GM19438 (cell line): ENCODE data around the gene CDKAL1.
"Not testable (repeated sequence)": the region's sequence is repeated elsewhere in the genome, so short reads cannot be mapped to it uniquely, and the experiment has no call there.

Experiments used
- ATAC-seq: cut with Tn5 transposase; IDR thresholded peaks from one replicate; pipeline ENCODE4 v1.9.1; 2021; ENCODE audit warnings: low read depth; ENCODE audit not compliant: unreplicated experiment

The CDKAL1 gene

DNA sequence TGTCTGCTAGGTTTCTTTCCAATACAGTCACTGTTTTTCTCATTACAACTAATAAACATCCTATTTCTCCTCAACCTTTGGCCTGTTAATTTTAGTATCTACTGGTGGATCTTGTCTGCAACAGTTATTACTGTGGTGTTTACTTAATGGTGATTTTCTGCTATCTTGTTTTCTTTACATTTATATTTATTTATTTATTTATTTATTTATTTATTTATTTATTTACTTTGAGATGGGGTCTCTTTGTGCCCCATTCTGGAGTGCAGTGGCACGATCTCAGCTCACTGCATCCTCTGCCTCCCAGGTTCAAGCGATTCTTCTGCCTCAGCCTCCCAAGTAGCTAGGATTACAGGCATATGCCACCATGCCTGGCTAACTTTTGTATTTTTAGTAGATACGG is 15.1 kb downstream of the CDKAL1 start:
- not testable (repeated sequence) for ATAC-seq

DNA sequence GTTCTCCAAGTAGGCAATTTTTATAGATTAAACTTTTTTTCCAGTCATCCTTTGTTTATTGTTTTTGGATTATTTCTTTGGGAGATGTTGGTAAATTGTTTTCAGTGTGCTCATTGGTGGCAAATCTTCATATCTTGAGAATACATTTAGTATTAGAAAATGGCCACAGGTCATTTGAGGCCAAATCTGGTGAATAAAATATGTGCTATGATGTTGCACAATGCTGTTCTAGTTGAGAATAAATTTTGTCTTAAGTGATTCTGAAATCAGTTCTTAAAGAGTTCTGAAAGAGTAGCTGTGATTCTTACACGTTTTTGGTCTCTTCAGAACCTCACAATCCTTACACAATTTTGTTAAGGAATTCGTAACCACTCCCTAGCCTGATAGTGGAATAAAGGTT is 20.1 kb downstream of the CDKAL1 start:
- no peak for ATAC-seq

DNA sequence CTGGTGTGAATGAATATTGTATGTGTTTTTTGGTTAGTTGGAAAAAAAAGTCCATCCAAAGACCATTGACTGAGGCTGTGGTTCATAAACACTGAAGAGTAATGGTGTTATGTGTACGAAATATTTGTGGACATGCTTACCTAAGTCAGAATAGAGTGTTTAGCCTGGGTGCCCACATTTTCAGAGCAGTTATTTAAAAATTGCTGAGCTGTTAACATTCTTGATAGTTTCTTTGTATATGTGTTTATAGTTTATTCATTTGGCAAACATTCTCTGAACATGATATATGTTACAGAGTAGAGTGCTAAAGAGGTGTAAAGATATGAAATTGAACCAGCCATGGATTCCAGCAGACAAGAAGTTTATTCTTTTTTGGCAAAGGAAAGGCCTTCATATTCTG is 20.6 kb downstream of the CDKAL1 start:
- ATAC-seq: no peak

DNA sequence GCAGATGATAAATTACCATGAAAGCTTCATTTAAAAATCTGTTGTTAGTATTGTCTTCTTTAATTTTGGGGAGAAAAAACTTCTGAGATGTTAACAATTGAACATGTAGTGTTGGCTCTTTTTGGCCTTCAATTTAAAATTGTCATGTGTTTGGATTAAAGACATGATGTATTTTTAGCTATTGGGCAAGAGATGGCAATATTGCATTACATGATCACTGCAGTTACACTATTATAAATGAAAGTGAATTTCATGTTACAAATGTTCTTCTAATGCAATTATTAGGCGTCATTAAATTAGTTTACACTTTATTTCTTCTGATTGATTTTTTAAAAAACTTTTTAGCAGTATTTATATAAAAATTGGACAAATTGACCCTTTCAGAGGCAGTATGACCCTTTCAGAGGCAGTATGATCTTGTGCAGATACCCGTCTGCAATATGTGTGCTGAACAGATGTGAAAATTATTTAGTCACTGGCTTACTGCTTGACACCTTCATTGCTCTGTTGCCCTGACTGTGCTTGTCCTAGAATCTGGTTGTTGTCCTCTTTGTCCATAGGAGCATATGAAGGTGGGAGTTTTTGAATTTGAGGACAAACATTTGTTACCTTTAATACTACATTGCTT is 25.8 kb downstream of the CDKAL1 start:
- ATAC-seq: no peak

DNA sequence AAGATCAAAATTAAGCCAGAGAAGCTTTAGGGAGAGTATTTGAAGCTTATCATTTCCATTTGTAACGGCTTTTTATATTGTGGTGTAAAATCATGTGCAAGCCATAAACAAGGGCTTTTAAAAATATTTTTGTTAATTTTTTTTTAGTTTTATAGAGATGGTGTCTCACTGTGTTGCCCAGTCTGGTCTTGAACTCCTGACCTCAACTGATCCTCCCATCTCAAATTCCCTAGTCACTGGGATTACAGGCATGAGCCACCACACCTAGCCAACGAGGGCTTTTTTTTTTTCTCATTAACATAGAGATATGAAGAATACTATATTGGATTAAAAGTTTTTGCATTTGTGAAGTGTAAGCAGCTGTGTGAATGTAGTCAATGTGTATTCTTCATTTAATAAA is 29.1 kb downstream of the CDKAL1 start:
- ATAC-seq: no peak

DNA sequence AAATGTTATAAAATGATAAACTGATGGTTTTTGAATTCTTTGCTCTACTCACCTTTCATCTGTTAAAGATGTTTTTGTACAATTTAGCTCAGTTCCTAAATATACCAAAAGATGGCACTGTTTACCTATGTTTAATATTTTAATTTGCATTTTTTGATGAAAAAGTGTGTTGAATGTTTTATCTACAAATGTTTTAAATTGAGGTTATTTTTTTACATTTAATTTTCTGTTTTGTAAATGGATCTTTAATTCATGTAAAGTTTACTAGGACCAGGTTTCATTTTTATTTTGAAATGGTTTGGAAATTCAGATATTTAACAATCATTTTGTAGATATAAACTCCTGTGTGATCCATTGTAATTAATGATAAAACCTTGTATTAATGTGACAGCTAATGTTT is 30.0 kb downstream of the CDKAL1 start:
- ATAC-seq: no peak

DNA sequence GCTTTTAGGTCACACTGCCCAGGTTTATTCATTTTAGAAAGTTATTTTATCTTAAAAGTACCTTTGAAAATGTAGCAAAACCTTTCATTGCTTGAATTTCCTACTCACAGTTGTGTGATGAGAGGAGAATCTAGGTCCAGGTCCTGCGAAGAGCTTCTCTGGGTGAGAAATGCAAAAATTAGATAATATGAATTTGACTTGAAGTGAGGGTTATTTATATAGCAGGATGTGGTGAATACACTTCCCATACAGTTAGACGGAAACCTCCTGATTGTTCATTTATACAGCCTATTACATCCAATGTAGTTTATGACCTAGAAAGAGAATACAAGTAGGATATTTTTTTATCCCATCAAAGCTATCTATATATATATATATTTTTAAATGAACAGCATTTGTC is 30.5 kb downstream of the CDKAL1 start:
- ATAC-seq: no peak

DNA sequence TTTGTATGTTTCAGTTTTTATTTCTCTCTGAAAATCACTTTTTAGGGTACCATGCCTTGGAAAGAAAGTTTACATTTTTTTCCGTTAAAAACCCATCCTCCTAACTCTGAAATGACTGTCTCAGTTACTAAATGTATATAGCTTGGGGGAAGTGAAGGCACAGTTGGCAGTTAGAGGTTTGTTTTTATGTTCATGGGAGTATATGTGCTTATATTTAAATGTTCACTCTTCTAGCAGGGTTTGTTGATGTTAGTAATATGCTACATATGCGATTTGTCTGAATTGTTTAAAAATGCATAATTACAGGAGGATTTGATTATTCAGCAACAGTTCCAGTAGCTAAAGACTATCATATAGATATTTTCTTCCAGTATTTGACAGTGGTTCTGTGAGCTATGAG is 31.1 kb downstream of the CDKAL1 start:
- no peak for ATAC-seq

DNA sequence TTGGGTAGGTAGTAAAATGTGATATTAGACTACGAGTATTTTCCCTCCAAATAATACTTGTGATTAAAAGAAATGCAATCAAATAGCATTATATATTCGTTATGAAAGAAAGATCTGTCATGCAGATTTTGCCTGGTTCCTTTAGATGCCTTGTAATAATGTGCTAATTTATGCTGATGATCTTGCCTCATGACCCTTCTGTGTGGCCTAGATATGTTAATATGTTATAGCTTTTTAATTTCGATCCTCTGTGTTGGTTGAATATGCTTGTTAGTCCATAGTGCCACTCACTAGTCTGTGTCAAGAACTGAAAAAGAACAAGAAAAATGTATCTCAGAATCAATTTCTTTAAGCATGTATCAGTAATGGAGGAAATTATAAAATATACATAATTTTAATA is 31.9 kb downstream of the CDKAL1 start:
- ATAC-seq: no peak

DNA sequence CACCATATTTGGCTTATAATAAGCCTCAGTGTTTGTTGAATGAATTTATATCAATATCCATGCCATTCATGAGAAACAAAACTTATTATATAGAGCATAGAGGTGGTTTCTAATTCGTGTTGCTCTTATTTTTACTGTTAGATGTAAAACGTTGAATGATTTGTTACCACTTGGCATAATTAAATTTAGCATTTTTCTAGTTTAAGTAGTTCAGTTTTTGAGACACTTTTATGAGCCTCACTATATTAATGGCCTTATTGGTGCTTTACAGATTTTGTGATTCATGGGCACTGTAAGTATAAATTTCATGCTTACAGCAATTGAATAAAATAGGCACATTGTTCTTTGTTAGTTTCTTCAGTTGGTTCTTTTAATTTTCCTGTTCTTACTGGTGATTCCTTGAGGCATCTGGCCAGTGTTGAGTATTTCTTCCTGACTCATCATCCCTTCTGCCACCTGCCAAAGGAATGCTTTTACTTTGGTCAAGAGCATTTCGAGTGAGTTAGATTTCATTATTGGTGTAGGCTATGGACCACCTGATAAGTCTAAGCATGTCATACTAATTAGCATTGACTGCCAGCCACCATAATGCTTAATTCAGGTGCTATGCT is 34.8 kb downstream of the CDKAL1 start:
- no peak for ATAC-seq

DNA sequence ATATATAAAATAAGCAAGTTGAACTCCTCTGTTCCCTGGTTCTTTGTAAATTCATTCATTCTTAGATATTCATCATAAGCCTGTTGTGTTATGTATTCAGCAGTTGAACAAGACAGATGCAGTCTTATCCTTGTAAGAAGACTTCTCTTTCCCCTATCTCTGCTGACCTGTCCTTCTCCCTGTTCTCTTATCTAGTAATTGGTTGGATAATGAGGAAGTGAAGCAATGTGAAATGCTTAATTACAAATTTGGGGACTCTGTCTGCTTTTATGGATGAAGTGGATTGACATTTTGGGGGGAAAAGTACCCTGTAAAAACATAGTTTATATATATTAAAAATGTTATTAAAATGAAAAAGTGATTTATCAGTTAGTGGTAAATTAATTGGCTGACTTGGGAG is 37.0 kb downstream of the CDKAL1 start:
- no peak for ATAC-seq

DNA sequence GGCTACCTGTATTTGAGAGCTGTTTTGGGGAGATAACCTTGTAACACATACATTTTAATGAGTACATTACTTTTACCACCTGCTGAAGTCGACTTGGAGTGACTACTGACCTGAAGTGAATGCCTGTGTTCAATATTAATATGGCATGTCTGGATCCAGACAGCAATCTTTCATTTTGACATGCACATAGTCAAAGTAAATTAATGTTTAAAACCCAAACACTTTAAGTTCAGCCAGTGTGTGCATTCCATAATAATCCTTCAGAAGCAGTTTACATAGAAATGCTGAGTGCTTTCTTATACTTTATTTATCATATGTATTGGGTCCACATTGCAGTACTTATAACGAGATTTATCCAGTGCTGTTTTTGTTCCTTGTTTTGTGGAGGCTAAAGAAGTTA is 38.0 kb downstream of the CDKAL1 start:
- no peak for ATAC-seq

DNA sequence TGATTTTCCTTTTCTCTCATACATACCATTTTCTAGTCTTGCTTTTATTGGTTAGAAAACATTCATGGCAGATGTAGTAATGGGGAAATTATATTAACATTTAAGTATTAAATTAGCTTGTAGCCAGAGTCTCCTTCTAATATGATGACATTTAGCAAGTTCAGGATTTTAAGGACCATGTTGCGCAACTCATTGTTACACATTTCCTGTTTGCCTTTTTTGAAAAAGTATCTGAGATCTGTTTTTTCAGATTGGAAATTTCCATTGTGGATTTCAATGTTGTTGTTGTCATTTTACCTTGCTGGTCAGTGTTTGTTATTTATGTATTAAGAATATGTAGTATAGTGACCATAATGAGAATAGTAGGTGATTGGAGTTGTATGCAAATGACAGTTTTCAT is 38.7 kb downstream of the CDKAL1 start:
- ATAC-seq: no peak

DNA sequence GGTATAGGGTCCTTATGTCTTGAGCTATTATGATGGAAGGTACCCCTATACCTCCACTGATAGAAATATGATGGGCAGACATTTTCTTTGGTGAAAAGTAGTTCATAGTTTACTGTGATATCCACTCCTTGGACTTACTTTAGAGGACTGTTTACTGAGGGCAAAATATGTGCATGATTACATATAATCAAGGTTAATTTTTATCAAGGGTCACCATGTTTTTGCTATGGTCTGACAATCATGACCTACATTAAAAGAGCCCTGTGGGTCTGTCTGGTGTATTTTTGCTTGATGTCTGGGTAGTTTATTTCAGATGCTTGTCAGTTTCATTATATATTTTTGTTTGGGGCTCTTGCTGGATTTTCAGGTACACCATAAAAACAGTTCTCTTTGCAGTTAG is 40.1 kb downstream of the CDKAL1 start:
- ATAC-seq: no peak

DNA sequence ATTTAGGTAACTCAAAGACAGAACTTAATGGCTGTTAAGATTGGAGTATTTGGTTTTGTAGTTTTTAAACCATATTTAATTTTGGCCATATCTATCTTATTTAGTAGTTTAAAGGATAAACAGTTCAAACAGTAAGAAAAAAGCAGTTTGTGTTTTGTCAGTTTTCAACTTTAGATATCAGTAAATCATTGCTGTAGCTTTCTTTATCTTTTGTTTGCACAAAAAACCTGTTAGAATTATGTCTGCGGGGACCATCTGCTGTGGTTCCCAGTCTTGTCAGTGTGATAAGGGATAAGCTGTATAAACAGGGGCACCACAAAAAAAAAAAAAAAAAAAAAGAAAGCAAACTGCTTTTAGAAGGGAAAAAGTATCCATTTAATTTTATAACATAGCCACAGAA is 40.9 kb downstream of the CDKAL1 start:
- ATAC-seq: no peak

DNA sequence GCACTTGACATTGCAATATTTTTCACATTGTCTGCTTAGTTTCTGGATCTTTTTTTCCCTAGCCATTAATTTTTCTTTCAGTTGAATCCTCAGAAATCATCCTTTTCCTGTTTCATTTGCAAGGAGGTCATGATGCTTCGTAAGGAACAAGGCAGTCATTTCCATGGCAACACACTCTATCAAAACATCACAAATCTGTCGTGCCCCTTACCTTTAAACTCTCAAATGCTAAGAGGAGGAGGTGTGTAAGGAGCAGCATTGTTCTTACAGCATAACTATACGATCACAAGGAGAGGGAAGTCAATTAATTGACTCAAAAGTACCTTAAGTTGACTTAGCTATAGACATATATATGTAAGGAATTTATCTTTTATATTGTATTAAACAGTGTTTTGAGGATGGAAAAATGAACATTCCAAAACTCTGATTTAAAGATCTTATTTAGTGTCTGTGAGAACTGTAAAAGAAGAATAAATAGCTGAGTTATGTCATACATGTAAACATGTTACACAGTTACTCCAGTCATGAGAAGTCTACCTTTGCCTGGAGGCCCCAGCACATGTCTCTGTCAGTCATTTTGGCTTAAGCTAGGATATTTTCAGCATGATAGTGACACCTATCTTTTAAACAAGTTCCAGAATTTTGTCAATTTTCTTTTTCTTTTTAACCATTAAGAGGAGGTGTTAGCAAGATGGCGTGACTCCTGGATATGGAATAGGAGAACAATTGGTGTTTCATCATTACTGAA is 41.6 kb downstream of the CDKAL1 start:
- ATAC-seq: no peak

DNA sequence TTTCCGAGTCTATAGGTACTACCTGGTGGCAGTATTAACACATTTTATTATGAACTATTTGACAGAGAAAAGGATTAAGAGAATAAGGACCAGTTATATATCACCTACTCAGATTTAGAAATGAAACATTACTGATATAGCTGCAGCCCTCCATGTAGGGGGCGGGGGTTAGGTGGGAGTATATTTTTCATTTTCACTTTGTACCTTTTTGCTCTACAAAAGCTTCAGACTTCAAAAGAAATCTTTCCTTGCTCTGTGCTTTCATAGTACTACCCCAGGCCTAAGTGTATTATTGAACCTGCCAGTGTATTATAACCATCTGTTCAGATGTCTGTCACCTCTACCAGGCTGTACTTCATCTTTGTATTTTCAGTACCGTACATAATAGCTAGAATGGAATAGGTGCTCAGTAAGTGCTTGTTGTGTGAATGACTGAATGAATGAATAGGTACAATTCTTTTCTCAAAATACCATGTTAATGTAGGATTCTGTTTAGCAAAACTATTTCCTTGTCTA is 43.0 kb downstream of the CDKAL1 start:
- no peak for ATAC-seq

DNA sequence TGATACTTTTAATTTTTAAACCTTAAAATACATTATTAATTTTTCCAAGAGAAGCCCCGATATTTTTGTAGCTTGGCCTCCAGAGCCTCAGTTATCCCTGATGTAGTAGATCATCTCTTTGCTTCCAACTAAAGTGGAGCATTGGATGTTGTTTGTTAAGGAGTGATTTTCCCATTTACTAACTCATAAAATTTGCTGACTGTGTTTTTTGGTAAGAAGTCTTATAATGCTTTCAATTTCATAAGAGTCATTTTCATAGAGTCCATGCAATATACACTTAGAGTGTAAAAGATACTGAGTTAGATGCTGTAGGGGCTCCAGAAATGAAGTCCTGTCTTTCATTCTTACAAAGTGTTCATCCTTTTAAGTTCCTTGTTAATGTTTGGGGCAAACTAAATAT is 46.8 kb downstream of the CDKAL1 start:
- ATAC-seq: no peak

DNA sequence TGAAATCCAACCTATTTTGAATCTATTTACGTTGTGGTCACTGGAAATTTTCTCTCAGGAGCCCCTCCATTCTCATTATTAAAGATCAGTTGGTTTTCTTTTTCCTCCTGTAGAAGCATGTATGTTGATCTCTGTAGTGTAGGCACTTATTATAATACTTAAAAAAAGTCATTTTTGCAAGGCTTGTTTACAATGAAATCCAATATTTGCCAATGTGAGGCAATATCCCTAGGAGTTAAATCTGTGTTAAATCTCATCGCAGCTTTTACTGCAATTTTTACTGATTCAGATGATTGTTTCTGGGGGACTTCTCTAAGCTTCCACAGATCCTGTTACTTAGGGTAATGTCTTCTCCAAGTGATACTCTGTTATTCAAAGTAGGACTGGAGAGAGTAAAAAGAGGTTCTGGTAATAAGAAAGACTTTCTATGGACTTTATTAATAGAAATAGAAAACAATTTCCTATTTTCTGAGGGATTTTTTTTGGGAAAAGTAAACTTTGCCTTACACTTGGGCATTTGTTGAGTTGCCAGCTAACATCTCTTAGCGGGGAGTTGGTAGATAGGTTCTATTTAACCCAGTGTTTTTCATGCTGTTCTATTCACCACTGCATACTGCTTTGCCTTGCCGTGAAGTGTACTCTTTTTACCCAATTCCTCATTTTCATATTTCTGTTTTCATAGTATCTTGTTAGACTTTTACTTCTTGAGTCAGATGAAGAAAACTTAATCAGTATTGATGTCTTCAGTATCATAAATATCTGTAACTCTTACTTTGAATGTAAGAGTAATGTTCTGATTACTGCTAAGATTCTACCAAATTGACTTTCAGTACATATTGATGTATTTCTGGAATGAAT is 48.6 kb downstream of the CDKAL1 start:
- no peak for ATAC-seq

DNA sequence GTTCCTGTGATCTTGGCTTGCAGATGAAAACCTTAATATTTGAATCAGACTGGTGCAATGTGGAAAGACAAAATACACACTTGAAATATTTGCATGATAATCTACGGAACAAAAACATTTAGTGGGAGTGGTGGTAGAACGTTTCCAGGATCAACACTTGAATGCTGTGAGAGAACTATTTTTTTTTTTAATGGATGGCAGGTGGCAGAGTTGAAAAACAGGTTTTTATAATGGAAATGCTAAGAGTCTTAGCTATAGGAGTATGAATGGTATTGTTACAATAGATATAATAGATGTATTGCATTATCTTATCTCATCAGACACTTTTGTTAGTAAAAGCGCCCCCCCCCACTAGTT is 49.2 kb downstream of the CDKAL1 start:
- ATAC-seq: no peak

DNA sequence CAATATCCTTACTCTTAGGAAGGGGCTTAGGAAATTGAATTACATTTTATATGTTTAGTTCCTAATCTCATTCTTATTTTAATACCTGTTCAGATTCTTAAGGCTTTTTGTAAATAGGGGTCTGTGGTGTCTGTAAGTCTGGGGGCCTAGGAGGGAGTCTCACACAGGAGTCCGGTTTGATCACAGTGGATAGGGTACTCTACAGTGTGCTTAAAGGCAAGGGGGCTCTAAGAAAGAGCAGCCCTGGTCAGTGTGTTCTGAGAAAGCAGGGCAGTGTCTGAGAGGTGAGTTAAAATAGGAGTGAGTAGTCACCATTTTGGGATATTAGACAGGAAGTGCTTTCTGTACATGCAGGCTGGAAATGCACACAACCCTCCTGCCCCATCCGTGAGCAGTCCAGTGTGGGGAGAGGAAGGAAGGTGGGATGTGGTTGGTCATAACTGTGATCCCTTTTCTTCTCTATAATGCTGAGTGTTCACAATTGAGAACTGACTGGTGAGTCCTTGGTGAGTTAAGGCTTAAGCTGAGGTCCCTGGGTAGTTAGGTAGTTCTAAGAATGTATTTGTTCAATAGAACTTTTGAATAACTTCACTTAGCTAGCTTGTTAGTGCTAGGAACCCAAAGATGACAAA is 50.0 kb downstream of the CDKAL1 start:
- no peak for ATAC-seq
